Left hindlimb (tissue), 1 donor: ENCODE data around the gene OTUD5.
A peak's percentile ranks its signal among the peaks of the same experiment; 100 is the strongest.
"Not testable (repeated sequence)": the region's sequence is repeated elsewhere in the genome, so short reads cannot be mapped to it uniquely, and the experiment has no call there.

ENCODE experiments used
- DNase-seq: peaks from one replicate; pipeline ENCODE4 v3.0.0-alpha.2; 2018

The OTUD5 gene

GRCh38 chrX:48957477-48957826, at the start of gene OTUD5:
Gene OTUD5, minus strand, starts transcription at chrX:48957607. Its CDS starts 37 bp downstream, at chrX:48957570.
- peak; percentile 79 for DNase-seq

- no peak for DNase-seq
These were observed 46.3 kb upstream of the OTUD5 start for GRCh38 chrX:49003696-49004095.

- peak; percentile 84 for DNase-seq
These were observed 44.9 kb upstream of the OTUD5 start, which contains the start of gene GRIPAP1 for GRCh38 chrX:49002091-49002935. Gene GRIPAP1, minus strand, starts transcription at chrX:49002264. Its CDS starts 35 bp downstream, at chrX:49002229.

GRCh38 chrX:49001521-49002090, 44.2 kb upstream of the OTUD5 start:
- peak; percentile 24 for DNase-seq

- DNase-seq, result no peak
These were observed 43.2 kb upstream of the OTUD5 start for GRCh38 chrX:49000636-49001035.

- DNase-seq, result no peak
These were observed 41.6 kb upstream of the OTUD5 start for GRCh38 chrX:48999030-48999429.

- no peak for DNase-seq
These were observed 41.0 kb upstream of the OTUD5 start for GRCh38 chrX:48998391-48998790.

GRCh38 chrX:48997865-48998264, 40.5 kb upstream of the OTUD5 start:
- no peak for DNase-seq

GRCh38 chrX:48997455-48997854, 40.0 kb upstream of the OTUD5 start:
- no peak for DNase-seq

- DNase-seq, result no peak
These were observed 39.6 kb upstream of the OTUD5 start for GRCh38 chrX:48996969-48997368.

GRCh38 chrX:48992341-48992740, 34.9 kb upstream of the OTUD5 start:
- no peak for DNase-seq

- no peak for DNase-seq
These were observed 32.1 kb upstream of the OTUD5 start for GRCh38 chrX:48989483-48989882.

GRCh38 chrX:48983896-48984295, 26.5 kb upstream of the OTUD5 start:
- no peak for DNase-seq

GRCh38 chrX:48983081-48983480, 25.7 kb upstream of the OTUD5 start:
- DNase-seq, result no peak

GRCh38 chrX:48981178-48981577, 23.8 kb upstream of the OTUD5 start:
- no peak for DNase-seq

- DNase-seq, result not testable (repeated sequence)
These were observed 22.9 kb upstream of the OTUD5 start for GRCh38 chrX:48980341-48980740.

GRCh38 chrX:48978226-48978625, 20.8 kb upstream of the OTUD5 start:
- DNase-seq, result no peak

GRCh38 chrX:48976086-48976485, 18.7 kb upstream of the OTUD5 start:
- DNase-seq, result no peak

GRCh38 chrX:48975541-48975940, 18.1 kb upstream of the OTUD5 start:
- no peak for DNase-seq

GRCh38 chrX:48975041-48975440, 17.6 kb upstream of the OTUD5 start:
- DNase-seq, result no peak

- DNase-seq, result no peak
These were observed 17.2 kb upstream of the OTUD5 start for GRCh38 chrX:48974574-48974973.

GRCh38 chrX:48974033-48974432, 16.6 kb upstream of the OTUD5 start:
- DNase-seq, result no peak

GRCh38 chrX:48972220-48973164, 15.1 kb upstream of the OTUD5 start:
- DNase-seq, result no peak
